Measurements from ENCODE around the gene GART.
"Not testable (repeated sequence)": the region's sequence is repeated elsewhere in the genome, so short reads cannot be mapped to it uniquely, and the experiment has no call there.

Gene GART

GRCh38 chr21:33541756-33542639, at the start of gene GART:
Gene GART (minus strand): TSS chr21:33542117. CDS start chr21:33539315, 2,802 bp downstream.
- DNase-seq (ENCODE audit: low read depth) = no peak

GRCh38 chr21:33588485-33589335, 46.8 kb upstream of the GART start, which contains the start of gene DONSON:
Gene DONSON (minus strand): TSS chr21:33588684. CDS start chr21:33588641, 43 bp downstream.
- no peak for DNase-seq (ENCODE audit: low read depth)

GRCh38 chr21:33587792-33588484, 46.0 kb upstream of the GART start:
- no peak for DNase-seq (ENCODE audit: low read depth)

GRCh38 chr21:33586927-33587326, 45.0 kb upstream of the GART start:
- DNase-seq (ENCODE audit: low read depth) = no peak

- DNase-seq (ENCODE audit: low read depth) = no peak
Observed at GRCh38 chr21:33584455-33584854, 42.5 kb upstream of the GART start.

- DNase-seq (ENCODE audit: low read depth) = no peak
Observed at GRCh38 chr21:33578959-33579542, 37.1 kb upstream of the GART start.

- DNase-seq (ENCODE audit: low read depth) = no peak
Observed at GRCh38 chr21:33578214-33578613, 36.3 kb upstream of the GART start.

GRCh38 chr21:33576741-33577141, 34.8 kb upstream of the GART start:
- DNase-seq (ENCODE audit: low read depth) = not testable (repeated sequence)

- DNase-seq (ENCODE audit: low read depth) = no peak
Observed at GRCh38 chr21:33572350-33572749, 30.4 kb upstream of the GART start.

- no peak for DNase-seq (ENCODE audit: low read depth)
Observed at GRCh38 chr21:33569991-33570390, 28.1 kb upstream of the GART start.

- no peak for DNase-seq (ENCODE audit: low read depth)
Observed at GRCh38 chr21:33568448-33568847, 26.5 kb upstream of the GART start.

GRCh38 chr21:33567914-33568313, 26.0 kb upstream of the GART start:
- no peak for DNase-seq (ENCODE audit: low read depth)

- no peak for DNase-seq (ENCODE audit: low read depth)
Observed at GRCh38 chr21:33566514-33566913, 24.6 kb upstream of the GART start.

- no peak for DNase-seq (ENCODE audit: low read depth)
Observed at GRCh38 chr21:33562389-33562788, 20.5 kb upstream of the GART start.

GRCh38 chr21:33561373-33561772, 19.5 kb upstream of the GART start:
- no peak for DNase-seq (ENCODE audit: low read depth)

GRCh38 chr21:33560965-33561364, 19.0 kb upstream of the GART start:
- DNase-seq (ENCODE audit: low read depth) = no peak

GRCh38 chr21:33559813-33560212, 17.9 kb upstream of the GART start:
- no peak for DNase-seq (ENCODE audit: low read depth)

GRCh38 chr21:33558777-33559421, 17.0 kb upstream of the GART start:
- DNase-seq (ENCODE audit: low read depth) = no peak

- no peak for DNase-seq (ENCODE audit: low read depth)
Observed at GRCh38 chr21:33557447-33557846, 15.5 kb upstream of the GART start.

- DNase-seq (ENCODE audit: low read depth) = no peak
Observed at GRCh38 chr21:33554982-33555344, 13.0 kb upstream of the GART start.

GRCh38 chr21:33554236-33554981, 12.5 kb upstream of the GART start:
- no peak for DNase-seq (ENCODE audit: low read depth)

Data from non-pigmented ciliary epithelial cell (primary cell).